ENCODE measurements around the gene TESMIN. TPM values are rescaled to one million over a fixed set of nuclear protein-coding genes. Genes with fewer than 3 reads are reported as not detected.

TESMIN gene
- total RNA-seq, 1 donor from 2014 or later, result 1.1 TPM

GRCh38 chr11:68670208-68670992 lies 80.9 kb downstream of the TESMIN start:
- Histone ChIP-seq H3K9ac (ENCODE audit: low read length) (no peak overlapping the region), H3K9me3 (ENCODE audit: insufficient read depth, low read depth, low read length) (peaks cover 4% of the 10 kb centered on the region), H3K4me3 (ENCODE audit: insufficient read depth, low read depth, low read length) (no peak overlapping the region), H3K4me1 (ENCODE audit: insufficient read depth, low read length) (no peaks in the 10 kb centered on the region), H3K27ac (ENCODE audit: low read depth, low read length) (no peak overlapping the region), H3K36me3 (ENCODE audit: insufficient read depth, low read length) (no peaks in the 10 kb centered on the region), H2AFZ (ENCODE audit: low read depth, low read length) (no peak overlapping the region), H3K79me2 (ENCODE audit: insufficient read depth, low read length) (no peaks in the 10 kb centered on the region), H4K20me1 (ENCODE audit: insufficient read depth, low read length) (no peaks in the 10 kb centered on the region), H3K27me3 (ENCODE audit: insufficient read depth, low read length) (peaks cover 13% of the 10 kb centered on the region), H3K4me2 (ENCODE audit: low read length) (no peak overlapping the region)
- TF ChIP-seq, protein P1, sequence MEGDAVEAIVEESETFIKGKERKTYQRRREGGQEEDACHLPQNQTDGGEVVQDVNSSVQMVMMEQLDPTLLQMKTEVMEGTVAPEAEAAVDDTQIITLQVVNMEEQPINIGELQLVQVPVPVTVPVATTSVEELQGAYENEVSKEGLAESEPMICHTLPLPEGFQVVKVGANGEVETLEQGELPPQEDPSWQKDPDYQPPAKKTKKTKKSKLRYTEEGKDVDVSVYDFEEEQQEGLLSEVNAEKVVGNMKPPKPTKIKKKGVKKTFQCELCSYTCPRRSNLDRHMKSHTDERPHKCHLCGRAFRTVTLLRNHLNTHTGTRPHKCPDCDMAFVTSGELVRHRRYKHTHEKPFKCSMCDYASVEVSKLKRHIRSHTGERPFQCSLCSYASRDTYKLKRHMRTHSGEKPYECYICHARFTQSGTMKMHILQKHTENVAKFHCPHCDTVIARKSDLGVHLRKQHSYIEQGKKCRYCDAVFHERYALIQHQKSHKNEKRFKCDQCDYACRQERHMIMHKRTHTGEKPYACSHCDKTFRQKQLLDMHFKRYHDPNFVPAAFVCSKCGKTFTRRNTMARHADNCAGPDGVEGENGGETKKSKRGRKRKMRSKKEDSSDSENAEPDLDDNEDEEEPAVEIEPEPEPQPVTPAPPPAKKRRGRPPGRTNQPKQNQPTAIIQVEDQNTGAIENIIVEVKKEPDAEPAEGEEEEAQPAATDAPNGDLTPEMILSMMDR (IDR thresholded peaks at IDR 0.05; ENCODE audit: insufficient read depth, low read depth, low read length), result no peak
- TF ChIP-seq EZH2 (IDR thresholded peaks at IDR 0.05; ENCODE audit: insufficient read depth, low read length), result no peak
- FAIRE-seq (no peak), DNase-seq (ENCODE audit: low read depth) (no peak)
- no peak overlapping the region for H3K27ac Mint-ChIP-seq (ENCODE audit: unreplicated experiment)
- H3K9me3 Mint-ChIP-seq (ENCODE audit: unreplicated experiment), result peaks cover 7% of the 10 kb centered on the region
- H3K4me1 Mint-ChIP-seq (ENCODE audit: low read depth, unreplicated experiment), result no peaks in the 10 kb centered on the region
- no peak overlapping the region for H3K4me3 Mint-ChIP-seq (ENCODE audit: unreplicated experiment)
- peaks cover 6% of the 10 kb centered on the region for H3K36me3 Mint-ChIP-seq (ENCODE audit: low read depth, unreplicated experiment)
- peaks cover 30% of the 10 kb centered on the region for H3K27me3 Mint-ChIP-seq (ENCODE audit: low read depth, unreplicated experiment)

DNA sequence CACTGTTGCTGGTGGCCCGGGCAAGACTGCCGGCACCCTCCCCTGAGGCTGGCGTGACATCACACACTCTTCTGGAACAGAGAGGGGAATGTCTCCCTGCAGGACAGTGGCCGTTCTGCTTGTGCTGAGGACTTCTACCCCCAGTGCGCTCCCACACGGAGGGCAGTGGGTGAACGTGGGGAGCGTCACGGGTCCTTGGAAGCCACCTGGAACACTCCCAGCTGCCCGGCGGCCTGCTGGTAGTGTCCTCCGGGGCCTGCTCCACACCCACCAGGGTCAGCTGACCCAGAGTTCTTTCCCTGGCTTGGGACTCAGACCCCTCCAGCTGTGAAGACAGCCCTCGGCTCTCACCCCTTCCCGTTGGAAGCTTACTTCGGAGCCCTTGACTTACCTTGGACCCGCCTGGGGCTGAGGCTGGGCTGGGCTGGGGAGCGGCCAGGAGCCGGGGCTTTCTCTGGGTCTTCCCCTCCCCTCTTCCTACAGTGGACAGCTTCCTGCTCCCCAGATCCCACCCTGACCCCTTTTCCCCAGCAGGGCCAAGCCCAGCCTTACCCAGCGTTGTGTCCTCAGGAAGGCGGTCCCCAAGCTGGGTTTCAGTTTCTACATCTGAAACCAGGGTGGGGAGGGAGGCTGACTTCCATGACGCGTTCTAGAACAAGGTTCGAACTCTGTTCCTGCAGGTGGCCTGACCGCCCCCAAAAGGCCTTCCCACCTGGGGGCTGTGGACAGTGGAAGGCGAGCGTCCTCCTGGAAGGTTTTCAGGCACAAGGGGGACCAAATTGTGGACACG lies 81.8 kb downstream of the TESMIN start:
- peaks cover 37% of the 10 kb centered on the region for H3K27me3 Mint-ChIP-seq (ENCODE audit: low read depth, unreplicated experiment)
- Histone ChIP-seq H3K27ac (ENCODE audit: low read depth, low read length) (no peak overlapping the region), H4K20me1 (ENCODE audit: insufficient read depth, low read length) (no peaks in the 10 kb centered on the region), H3K9ac (ENCODE audit: low read length) (no peak overlapping the region), H3K4me3 (ENCODE audit: insufficient read depth, low read depth, low read length) (no peak overlapping the region), H3K36me3 (ENCODE audit: insufficient read depth, low read length) (no peaks in the 10 kb centered on the region), H3K4me2 (ENCODE audit: low read length) (no peak overlapping the region), H3K27me3 (ENCODE audit: insufficient read depth, low read length) (peaks cover 19% of the 10 kb centered on the region), H2AFZ (ENCODE audit: low read depth, low read length) (no peak overlapping the region), H3K4me1 (ENCODE audit: insufficient read depth, low read length) (no peaks in the 10 kb centered on the region), H3K79me2 (ENCODE audit: insufficient read depth, low read length) (no peaks in the 10 kb centered on the region), H3K9me3 (ENCODE audit: insufficient read depth, low read depth, low read length) (peaks cover 4% of the 10 kb centered on the region)
- no peak overlapping the region for H3K4me3 Mint-ChIP-seq (ENCODE audit: unreplicated experiment)
- H3K36me3 Mint-ChIP-seq (ENCODE audit: low read depth, unreplicated experiment), result peaks cover 6% of the 10 kb centered on the region
- TF ChIP-seq EZH2 (IDR thresholded peaks at IDR 0.05; ENCODE audit: insufficient read depth, low read length), result no peak
- TF ChIP-seq, protein P1 (IDR thresholded peaks at IDR 0.05; ENCODE audit: insufficient read depth, low read depth, low read length), result no peak
- no peak for FAIRE-seq
- no peaks in the 10 kb centered on the region for H3K4me1 Mint-ChIP-seq (ENCODE audit: low read depth, unreplicated experiment)
- peaks cover 12% of the 10 kb centered on the region for H3K9me3 Mint-ChIP-seq (ENCODE audit: unreplicated experiment)
- H3K27ac Mint-ChIP-seq (ENCODE audit: unreplicated experiment), result no peak overlapping the region
- no peak for DNase-seq (ENCODE audit: low read depth)
